Measurements from ENCODE around the gene KCTD21.

- TF ChIP-seq POLR2A (IDR thresholded peaks at IDR 0.05) (no peak), CTCF (IDR thresholded peaks at IDR 0.05) (no peak)
Measured at GRCh38 chr11:78190871-78191538, 2.6 kb upstream of the KCTD21 start.
